Esophagus muscularis mucosa (tissue), 4 donors: Measurements from ENCODE around the gene TMEM138.

Experiments used
- CTCF ChIP-seq, 3 experiments: fragments of 200-600 bp in 2 of 3; fragments of 450-650 bp in 1 of 3; sonication (generic) in 2 of 3; IDR thresholded peaks; one replicate each; pipeline ENCODE4 v1.5.1; 2017 to 2019; ENCODE audit warnings: antibody characterized with exemption in 3 of 3, mild to moderate bottlenecking in 2 of 3, moderate library complexity in 1 of 3
- EP300 ChIP-seq: sonication (generic); formaldehyde crosslinking; IDR thresholded peaks from one replicate; pipeline ENCODE4 v1.6.1; 2017; ENCODE audit warnings: antibody characterized with exemption
- POLR2A ChIP-seq: fragments of 450-650 bp; IDR thresholded peaks from one replicate; pipeline ENCODE4 v1.6.1; 2017; ENCODE audit warnings: antibody characterized with exemption, moderate library complexity, mild to moderate bottlenecking, low read depth
- POLR2AphosphoS5 ChIP-seq, 2 donors: sonication (generic); formaldehyde crosslinking; IDR thresholded peaks; one replicate each; pipeline ENCODE4 v1.6.1; 2017; ENCODE audit warnings: antibody characterized with exemption in 2 of 2

- TF ChIP-seq CTCF (IDR thresholded peaks at IDR 0.05) (no peak), POLR2A (no peak), POLR2AphosphoS5 (IDR thresholded peaks at IDR 0.05) (no peak), EP300 (no peak)
Observed at GRCh38 chr11:61368646-61369045, 6.5 kb downstream of the TMEM138 start.
